BJ (cell line): ENCODE results near the gene VAPB. TPM values are rescaled to one million over a fixed set of nuclear protein-coding genes. Genes with fewer than 3 reads are reported as not detected.

ENCODE experiments used
- CTCF ChIA-PET: fragments of 350-600 bp; formaldehyde crosslinking; extraction: SDS; loops from one replicate; lab custom pipeline; 2021; ENCODE audit warnings: antibody characterized with exemption, inconsistent platforms; lab: Yijun Ruan, JAX
- POLR2A ChIA-PET: fragments of 300-600 bp; sonication (Branson Sonifier 250); formaldehyde crosslinking; extraction: SDS; loops from one replicate; lab custom pipeline; 2021; ENCODE audit warnings: antibody characterized with exemption; lab: Charles Lee
- DNase-seq: peaks from one replicate; pipeline ENCODE4 v3.0.0-alpha.2; 2011; ENCODE audit warnings: low read depth
- H3K27me3 ChIP-seq: 2 replicates; pipeline ENCODE4 v1.6.0; 2011; ENCODE audit warnings: low read length; ENCODE audit not compliant: control insufficient read depth, insufficient read depth
- H3K36me3 ChIP-seq: 2 replicates; pipeline ENCODE4 v1.5.1; 2011; ENCODE audit warnings: low read length; ENCODE audit not compliant: control insufficient read depth, insufficient read depth
- H3K4me3 ChIP-seq: 2 replicates; pipeline ENCODE4 v1.5.1; 2011; ENCODE audit warnings: low read depth, mild to moderate bottlenecking, control low read depth, low read length
- CTCF ChIP-seq: IDR thresholded peaks from 2 replicates; pipeline ENCODE4 v1.5.1; 2011; ENCODE audit warnings: low read depth, mild to moderate bottlenecking, control low read depth, inconsistent platforms, low read length, moderate library complexity; ENCODE audit not compliant: insufficient read depth
- polyA plus RNA-seq: library from polyadenylated mRNA; depleted of rRNA; stranded (reverse); fragments of >200 nt; gene quantifications from 2 replicates; pipeline ENCODE4 v1.2.3, GENCODE V29; 2011

VAPB gene
- polyA plus RNA-seq, 1 experiment, result 21.1 TPM

GRCh38 chr20:58399926-58400325 is 10.9 kb downstream of the VAPB start:
- no peak for TF ChIP-seq CTCF
- Histone ChIP-seq H3K27me3 (no peaks in the 10 kb centered on the region), H3K4me3 (no peak overlapping the region), H3K36me3 (peaks cover 3% of the 10 kb centered on the region)
- ChIA-PET CTCF (no interaction called here), POLR2A (no interaction called here)
- no peak for DNase-seq

GRCh38 chr20:58401162-58401561 is 12.1 kb downstream of the VAPB start:
- TF ChIP-seq CTCF, result no peak
- Histone ChIP-seq H3K4me3 (no peak overlapping the region), H3K27me3 (no peaks in the 10 kb centered on the region), H3K36me3 (peaks cover 3% of the 10 kb centered on the region)
- ChIA-PET CTCF (no interaction called here), POLR2A (no interaction called here)
- no peak for DNase-seq

GRCh38 chr20:58402305-58402704 is 13.3 kb downstream of the VAPB start:
- Histone ChIP-seq H3K27me3 (no peaks in the 10 kb centered on the region), H3K36me3 (peaks cover 3% of the 10 kb centered on the region), H3K4me3 (no peak overlapping the region)
- no peak for TF ChIP-seq CTCF
- ChIA-PET POLR2A (no interaction called here), CTCF (no interaction called here)
- no peak for DNase-seq

- no peak overlapping the region for H3K4me3 ChIP-seq
- POLR2A ChIA-PET, result no interaction called here
- no peaks in the 10 kb centered on the region for H3K27me3 ChIP-seq
- CTCF ChIA-PET, result no interaction called here
- no peak for TF ChIP-seq CTCF
- no peak for DNase-seq
- H3K36me3 ChIP-seq, result peaks cover 3% of the 10 kb centered on the region
Observed at GRCh38 chr20:58402827-58403226, 13.8 kb downstream of the VAPB start.

GRCh38 chr20:58403272-58403671 is 14.2 kb downstream of the VAPB start:
- H3K4me3 ChIP-seq, result no peak overlapping the region
- ChIA-PET POLR2A (no interaction called here), CTCF (no interaction called here)
- H3K27me3 ChIP-seq, result no peaks in the 10 kb centered on the region
- DNase-seq, result no peak
- no peak for TF ChIP-seq CTCF
- H3K36me3 ChIP-seq, result peaks cover 3% of the 10 kb centered on the region
